GM18870 (cell line): ENCODE data around the gene ITPR1.

ENCODE experiments used
- ATAC-seq: cut with Tn5 transposase; IDR thresholded peaks from one replicate; pipeline ENCODE4 v1.9.1; 2021; ENCODE audit warnings: moderate library complexity; ENCODE audit not compliant: unreplicated experiment

ITPR1 gene

DNA sequence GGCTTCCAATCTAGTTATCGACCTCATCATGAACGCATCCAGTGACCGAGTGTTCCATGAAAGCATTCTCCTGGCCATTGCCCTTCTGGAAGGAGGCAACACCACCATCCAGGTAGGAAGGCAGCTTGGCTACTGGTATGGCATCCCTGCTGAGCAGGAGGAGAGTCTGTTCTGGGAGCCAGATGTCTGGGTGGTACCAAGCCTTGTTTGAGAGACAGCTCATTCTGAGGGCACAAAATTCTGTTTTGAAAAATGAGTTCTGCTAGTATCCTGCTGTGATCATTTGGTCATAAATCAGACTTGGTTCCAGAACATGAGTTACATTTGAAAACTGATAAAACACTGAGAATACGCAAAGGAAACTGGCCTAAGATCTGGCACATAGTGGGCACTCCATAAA lies 242.1 kb downstream of the ITPR1 start:
- ATAC-seq = no peak

DNA sequence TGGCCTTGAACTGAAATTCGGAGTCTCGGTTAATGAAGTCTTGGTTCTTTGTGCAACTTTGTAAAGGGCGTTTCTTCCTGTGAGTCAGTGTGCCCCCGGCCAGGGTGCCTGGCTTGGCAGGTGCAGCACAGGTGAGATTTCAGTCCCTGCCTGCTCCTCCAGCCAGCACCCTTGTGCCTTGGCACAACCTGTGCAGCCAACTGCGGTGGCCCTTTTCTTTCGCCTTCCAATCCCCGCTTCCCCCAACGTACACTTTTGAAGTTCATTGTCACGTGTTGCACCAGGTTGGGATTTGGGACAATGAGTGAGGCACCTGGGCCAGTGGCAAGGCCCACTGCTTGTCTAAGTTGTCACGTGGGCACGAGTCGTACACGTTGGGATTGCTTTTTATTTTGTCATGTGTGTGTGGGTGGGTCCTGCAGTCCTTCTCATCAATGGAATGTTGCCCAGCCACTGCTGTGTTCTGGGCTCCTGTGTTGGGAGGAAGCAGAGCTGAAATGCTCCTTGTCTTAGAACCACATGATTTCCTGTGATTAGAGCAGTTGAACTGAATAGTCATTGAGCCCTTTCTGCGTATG lies 243.2 kb downstream of the ITPR1 start:
- no peak for ATAC-seq

DNA sequence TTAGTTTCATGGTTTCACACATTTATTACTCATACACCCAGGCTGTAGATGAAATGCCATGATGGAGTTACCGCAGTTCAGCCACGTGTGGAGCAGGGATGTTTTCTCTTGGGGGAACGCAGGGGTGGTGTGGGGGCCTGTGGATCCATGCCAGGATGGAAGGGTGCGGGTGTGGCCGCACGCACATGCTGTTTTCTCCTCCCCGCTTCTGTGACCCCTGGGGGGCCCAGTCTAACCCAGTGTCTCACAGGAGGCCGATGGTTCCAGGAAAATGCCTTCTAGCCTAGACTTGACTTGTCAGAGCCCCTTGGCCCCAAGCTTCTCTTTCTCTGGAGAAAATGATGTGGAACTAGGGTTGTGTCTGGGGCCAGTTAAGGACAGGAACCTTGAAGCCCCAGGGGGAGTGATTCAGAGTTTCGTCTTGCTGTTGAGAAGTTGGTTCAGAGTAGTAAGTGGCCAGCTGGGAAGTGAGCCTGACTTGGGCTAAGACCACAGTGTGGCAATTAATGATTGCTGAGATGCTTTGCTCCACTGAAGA lies 245.7 kb downstream of the ITPR1 start:
- ATAC-seq = no peak

DNA sequence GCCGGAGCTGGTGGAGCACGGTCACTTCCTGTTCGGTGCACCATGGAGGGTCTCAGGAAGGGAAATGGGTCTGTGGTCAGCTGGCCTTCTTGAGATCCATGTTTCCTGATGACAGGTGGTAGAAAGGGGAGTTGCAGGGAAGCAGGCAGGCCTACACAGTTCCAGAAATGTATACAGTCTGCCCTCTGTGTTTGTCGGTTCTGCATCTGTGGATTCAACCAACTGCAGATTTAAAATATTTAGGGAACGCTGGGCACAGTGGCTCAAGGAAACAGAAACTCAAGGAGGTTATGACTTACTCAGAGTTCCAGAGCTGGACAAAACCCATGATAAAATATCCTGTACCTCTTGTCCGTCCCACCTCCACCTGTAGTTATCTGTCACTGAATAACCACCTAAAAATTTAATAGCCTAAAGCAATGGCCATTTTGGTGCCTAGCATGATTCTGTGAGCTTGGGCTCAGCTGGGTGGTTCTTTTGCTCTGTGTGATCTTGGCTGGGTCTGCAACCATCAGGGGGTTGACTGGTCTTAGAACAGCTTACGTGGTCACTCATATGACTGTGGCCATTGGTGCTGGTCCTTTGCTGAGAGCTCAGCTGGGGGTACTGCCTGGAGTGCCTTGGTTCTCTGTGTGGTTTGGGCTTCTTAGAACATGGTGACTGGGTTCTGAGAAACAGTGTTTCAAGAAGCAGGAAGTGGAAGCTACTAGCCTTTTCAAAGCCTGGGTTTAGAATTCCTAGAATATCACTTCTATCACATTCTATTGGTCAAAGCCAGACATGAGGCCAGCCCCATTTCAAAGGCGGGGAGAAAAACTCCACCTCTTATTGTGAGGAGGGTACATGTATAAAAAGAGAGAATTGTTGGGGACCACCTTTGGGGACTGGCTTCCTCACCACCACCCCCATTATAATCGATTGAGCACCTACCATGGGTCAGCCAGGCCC lies 246.4 kb downstream of the ITPR1 start:
- ATAC-seq = no peak

DNA sequence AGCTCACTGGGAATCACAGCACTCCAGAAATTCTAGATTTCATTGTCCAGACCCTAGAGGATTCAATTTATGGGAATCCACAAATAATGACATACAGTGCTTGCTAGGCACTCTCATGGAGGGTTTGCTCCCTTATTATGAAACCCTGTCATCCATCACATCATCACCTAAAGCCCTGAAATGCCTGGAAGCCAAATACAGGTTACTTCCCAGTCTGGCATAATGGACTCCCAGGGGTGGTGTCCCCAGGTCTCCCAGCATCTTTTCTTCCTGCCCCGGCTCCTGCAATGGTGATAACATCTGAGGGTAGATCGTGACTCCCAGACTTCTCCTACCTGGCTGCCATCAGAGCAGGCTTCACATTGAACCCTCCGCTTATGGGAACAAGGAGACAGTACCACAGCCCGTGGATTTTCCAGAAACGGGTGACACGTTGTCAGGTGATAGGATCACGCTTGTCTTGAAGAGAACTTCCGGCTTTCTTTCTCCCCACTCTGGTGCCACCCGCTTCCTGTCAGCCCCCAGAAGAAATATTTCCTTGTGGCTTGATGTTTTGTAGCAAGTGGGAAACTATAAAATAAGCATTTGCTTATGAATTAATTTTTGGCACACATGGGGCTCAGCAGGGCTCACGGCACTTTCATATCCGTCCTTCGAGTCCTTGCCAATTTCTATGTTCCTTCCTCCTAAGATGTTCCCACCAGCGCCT lies 247.4 kb downstream of the ITPR1 start:
- no peak for ATAC-seq

DNA sequence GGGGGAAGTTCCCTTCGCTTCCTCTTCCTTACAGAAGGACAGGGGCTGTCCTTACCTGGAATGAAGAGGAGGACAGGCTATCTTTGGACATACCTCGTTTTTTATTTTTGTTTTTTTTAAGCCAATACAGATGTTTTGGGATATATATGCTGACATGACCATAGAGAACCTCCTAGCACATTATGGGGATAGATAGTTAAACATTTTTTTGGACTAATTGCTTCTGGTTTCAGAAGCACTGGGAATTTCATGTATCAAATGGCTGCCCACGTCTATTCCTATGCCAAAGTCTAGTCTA lies 247.9 kb downstream of the ITPR1 start:
- no peak for ATAC-seq

DNA sequence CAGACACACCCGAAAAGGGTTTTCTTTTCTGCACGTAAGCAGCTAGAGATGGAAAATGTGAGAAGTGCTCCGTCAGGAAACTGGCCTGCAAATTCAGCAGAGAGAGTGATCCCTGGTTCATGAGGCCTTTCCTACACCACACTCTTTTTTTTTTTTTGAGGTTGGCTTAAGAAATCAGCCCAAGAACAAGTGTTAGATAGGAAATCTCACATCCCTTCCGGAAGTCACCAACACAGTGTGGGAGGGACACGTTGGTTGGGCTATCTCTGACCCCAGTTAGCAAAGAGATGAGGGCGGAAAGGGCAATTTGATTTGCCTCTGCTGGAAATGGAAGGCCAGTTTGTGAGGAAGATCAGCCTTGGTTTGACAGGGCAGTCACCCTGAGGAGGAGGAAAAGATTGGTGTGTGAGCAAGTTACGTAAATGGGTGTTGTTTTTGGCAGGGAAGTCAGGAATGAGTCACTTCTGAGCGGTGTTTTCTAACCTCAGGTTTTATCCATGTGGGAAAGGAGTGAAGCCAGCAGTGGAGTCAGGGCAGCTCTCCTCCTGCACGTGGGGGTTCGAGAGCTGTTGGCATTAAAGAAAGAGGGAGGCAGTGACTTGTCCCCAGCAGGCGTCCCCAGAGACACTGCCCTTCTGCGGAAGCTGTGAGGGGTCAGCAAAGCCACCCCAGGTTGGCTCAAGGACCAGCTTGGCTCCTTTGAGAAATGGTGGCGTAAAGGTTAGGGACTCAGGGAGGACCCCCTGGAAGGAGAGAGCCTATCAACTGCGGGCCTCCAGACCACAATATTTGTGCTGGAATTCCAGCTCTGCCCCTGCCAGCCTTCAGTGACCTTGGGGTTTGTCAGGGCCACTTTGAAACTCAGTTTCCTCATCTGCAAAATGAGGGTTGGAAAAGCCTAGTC lies 248.5 kb downstream of the ITPR1 start:
- no peak for ATAC-seq

DNA sequence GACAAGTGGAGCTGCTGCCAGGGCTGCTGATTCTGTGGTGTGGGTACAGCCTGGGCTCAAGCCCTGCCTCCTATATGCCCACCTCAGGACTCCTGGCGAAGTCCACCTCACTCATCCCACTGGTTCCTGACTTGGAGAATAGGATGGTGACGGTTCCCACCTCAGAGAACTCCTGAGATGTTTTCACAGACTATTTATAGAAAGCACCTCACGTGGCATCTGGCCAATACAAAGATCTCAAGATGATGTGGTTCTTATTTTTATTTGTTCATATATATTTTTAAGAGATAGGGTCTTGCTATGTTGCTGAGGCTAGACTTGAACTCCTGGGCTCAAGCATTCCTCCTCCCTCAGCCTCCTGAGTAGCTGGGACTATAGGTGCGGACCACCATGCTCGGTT lies 249.2 kb downstream of the ITPR1 start:
- no peak for ATAC-seq

DNA sequence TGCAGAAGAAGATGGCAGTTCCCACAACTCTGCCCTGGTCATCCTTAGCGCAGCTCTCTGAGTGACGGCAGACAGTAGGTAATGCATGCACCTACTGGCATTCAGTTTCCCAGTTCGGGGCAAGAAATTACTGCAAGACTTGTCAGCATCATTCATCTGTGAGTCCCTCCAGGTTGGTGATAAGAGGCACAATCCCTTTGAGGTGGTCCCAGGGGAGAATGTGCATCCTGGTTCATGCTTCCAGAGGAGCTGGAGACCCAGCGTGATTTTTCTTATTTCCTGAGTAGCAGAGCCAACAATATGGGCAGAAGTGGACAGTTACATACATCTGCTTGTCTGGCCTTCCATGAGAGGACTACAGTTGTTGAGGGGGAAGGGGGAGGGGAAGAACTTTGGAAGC lies 250.2 kb downstream of the ITPR1 start:
- ATAC-seq = no peak

DNA sequence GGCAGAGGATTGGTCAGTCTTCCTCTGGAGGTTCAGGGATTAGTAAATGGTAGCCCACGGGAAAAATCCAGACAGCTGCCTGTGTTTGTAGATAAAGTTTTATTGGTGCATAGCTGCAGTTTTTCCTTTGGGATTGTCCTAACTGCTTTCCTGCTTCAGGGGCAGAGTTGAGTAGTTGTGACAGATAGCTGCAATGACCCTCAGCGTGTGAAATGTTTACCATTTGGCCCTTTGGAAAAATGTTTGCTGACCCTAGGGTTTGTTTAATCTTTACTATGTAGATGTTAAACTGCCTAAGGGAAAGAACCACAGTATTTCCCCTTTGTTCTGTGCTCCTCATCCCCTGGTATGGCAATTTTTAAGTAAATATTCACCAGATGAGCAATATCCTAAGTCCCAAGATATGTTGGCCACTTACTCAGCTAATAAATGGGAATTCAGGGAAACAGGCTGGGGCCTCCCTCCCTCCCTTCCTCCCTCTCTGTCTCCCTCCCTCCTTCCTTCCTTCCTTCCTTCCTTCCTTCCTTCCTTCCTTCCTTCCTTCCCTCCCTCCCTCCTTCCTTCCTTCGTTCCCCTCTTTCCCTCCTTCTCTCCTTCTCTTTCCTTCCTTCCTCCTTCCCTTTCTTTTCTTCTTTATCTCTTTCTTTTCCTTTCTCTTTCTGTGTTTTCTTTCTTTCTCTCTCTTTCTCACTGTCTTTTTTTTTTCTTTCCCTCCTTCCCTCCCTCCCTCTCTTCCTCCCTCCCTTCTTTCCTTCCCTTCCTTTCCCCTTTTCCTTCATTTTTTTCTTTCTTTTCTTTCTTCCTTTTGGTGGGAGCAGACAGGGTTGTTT lies 251.5 kb downstream of the ITPR1 start:
- ATAC-seq = no peak

DNA sequence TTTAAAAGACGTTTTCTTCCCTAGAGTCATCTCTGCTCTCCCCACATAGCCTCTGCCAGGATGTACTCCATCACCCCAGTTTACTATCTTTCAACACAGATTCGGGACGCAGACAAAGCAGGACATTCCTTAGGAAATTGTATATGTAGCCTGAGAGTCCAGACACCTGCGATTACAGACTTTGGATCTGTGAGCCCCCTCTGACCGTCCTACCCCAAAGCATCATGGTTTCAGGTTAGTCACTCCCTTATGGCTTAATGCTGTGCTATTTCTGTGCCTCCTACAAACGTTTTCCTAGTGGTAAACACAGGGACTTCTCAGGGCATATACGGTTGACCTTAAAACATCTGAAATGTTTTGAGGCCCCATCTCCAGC lies 252.1 kb downstream of the ITPR1 start:
- ATAC-seq = no peak

DNA sequence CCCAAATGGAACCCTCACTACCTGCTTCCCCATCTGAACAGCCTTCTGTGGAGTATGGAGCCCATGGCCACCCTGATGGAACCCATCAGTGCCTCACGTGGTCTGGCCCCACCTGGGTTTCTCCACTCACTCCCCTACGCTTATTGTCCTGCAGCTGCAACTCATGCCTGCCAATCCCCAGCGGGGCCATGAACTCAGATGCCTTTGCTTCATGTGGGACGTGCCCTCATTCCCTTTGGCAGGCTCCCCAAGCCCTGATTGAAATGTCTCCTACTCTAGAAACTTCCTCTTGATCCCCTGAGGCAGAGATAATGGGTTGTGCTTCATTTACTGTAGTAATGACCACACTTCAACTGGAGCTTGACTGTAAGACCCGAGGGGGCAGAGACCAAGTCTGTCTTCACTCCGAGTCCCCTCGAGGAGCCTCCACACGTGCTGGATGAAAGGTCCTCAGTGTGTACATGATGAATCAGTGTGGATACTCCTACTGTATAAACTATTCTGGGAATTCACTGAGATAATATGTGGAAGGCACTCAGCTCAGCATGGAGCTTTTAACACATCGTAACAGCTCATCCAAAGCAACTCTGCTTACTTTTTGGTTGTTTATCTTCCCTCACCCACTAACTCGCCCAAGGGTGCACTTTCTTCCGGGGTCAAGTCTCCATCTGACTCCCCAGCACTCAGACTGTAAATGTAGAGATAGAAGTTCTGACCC lies 253.3 kb downstream of the ITPR1 start:
- ATAC-seq = no peak

DNA sequence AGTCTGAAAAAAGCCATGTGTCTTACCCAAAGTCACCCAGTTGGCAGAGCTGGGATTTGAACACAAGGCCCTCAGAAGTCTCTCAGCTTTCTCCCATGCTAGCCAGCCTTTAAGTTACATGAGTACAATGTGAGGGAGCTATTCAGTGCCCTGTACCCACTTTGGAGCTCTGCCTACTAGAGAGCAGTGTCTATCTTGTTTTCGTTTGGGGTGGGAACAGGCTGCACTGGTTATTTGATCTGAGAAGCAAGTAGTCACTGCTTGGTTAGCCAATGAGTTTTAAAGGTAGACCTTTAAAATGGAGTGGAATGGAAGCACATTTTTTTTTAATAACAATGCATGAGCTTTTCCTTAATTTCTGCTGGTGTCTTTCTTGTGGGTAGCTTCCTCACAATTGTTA lies 255.0 kb downstream of the ITPR1 start:
- no peak for ATAC-seq

DNA sequence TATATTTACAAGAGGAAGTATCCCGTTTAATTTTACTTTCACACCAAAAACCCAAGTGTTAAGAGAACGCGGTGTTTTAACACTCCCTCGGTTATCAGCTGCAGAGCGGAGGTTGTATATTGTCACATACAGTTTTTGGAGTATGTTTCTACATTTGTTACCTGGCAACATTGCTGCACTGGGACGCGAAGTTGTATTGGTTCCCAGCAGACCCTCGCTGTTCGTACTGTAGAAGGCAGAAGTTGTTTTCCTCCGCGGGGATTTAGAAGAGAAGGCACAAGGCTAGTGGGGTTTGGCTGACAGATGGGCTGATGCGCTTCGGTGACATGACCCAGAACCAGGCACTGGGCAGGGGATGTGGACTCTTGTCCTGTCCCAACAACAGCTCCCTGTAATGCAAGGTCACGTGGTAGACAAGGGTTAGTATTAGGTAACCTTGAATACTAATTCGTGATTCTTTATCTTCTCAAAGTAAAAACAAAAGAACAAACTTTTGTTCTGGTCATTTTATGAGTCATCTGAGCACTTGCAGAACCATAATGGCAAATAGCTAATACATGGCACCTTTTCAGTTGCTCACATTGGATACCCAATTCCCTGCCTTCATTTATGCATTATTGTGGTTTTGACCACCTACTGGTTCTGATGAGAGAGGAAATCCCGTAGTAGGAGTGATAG lies 255.7 kb downstream of the ITPR1 start:
- peak; percentile 47 for ATAC-seq

DNA sequence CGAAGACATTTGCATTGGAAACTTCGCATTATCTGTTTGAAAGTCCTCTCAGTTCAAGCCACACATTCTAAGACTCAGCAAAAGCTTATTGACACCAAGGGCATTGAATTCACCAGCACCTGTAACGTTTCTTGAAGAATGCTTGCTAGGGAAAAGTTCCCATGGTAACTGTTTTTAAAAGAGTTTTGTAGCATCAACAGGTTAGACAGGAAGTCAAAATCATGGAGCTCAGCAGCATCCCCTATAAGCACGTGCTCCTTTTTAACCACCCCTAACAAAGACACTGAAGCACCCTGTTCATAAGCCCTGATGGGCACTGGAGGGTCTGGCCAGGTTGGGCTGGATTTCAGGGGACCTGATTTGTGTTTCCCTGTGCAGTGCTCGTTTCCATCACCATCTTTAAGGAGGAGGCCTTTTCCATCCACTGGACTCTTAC lies 256.4 kb downstream of the ITPR1 start:
- ATAC-seq = peak; percentile 22

DNA sequence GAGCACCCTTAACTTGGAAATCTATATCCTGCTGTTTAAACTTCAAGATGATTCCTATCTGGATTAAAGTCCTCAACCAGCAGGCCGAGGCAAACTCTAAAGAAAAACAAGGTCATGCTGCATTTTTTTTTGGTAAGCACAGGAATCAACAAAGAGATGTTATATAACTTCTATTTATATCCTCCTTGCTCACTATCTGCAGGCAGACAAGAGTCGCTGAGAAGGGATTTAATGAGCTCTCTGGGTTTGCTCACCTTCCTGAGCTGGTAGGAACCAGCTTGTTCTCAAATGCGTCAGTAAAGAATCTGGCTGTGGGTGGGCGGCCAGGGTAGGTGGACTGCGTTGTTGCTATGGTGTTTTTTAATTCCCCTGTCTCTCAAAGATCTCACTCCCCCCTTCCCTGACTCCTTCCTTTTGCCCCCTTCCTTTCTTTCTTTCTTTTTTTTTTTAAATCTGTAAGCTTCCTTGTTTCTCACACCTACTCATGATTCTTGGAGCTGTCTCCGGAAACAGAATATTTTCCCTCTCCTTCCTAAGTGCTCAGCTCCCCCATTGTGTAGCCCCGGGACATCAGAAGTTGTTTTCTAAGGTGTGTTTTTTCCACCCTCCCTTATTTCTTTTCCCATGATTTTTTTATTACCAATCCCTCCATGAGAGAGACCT lies 257.3 kb downstream of the ITPR1 start:
- ATAC-seq = no peak

DNA sequence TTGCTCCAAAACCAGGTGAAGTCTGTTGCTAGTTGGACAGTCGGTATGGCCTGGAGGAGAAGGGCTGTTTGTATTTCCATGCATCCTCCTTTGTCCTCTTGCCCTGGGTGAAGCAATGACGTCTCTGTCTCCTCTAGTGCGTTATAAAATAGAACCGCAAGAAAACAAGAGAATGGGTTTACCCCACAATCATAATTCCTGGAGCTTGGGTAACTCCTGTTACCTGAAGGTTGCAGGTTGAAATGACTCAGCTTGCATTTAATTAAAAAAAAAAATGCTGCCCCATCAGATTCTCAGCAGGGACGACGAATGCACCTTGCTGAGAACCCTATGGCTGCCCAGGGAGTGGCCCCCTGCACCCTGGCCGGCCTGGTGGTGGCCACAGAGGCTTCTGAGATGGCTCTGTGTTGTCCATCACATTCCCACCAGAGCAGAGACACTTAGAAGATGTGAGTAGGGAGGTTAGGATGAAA lies 257.9 kb downstream of the ITPR1 start:
- no peak for ATAC-seq

DNA sequence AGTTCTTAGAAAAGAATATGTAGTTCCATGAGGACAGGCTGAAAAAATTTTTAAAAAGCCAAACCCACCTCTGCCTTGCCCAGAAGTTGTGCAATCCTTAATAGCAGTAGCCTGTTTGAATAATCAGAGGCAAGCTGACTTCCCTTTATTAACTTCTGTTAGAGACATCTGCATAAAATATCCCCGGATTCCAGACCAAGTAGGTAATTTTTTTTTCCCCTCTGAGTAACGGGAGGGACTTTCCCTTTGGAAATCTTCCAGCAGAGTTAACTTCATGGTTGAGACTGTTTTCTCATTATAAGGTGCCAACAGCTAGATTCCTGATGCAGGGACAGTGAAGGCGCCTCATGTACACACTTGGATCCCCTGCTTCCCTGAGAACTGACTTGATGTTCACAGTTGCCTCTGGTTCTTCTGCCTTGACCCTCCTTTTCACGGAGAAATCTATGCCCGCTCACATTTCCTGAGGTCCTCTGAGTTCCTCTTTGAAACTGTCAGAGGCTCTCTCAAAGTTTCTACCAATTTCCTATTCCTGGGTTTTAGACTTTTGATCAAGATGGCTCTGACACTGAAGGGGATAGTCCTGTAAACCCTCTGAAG lies 258.5 kb downstream of the ITPR1 start:
- no peak for ATAC-seq
